Left lung (tissue), 10 donors: Measurements from ENCODE around the gene KLC1. TPM values are rescaled to one million over a fixed set of nuclear protein-coding genes. Genes with fewer than 3 reads are reported as not detected.
A peak's percentile ranks its signal among the peaks of the same experiment; 100 is the strongest.

Experiments used
- ATAC-seq: fragments of 200-7000 bp; cut with Tn5 transposase; one replicate; pipeline ENCODE4 v1.9.1; 2020; ENCODE audit warnings: moderate library complexity
- DNase-seq, 4 donors: peaks; one replicate each; pipeline ENCODE4 v3.0.0-alpha.2; 2013 to 2020
- H3K27ac ChIP-seq, 2 donors: fragments of 200-600 bp; sonication (generic) in 1 of 2; one replicate each; pipeline versions ENCODE4 v1.5.0 to v1.8.0; 2020 to 2021
- H3K27me3 ChIP-seq, 2 donors: fragments of 200-600 bp; sonication (generic) in 1 of 2; one replicate each; pipeline versions ENCODE4 v1.5.0 to v1.8.0; 2020 to 2021
- H3K36me3 ChIP-seq, 2 donors: fragments of 200-600 bp; sonication (generic) in 1 of 2; one replicate each; pipeline versions ENCODE4 v1.5.0 to v1.8.0; 2020 to 2021
- H3K4me1 ChIP-seq, 2 donors: fragments of 200-600 bp; one replicate each; pipeline ENCODE4 v1.8.0; 2021
- H3K4me3 ChIP-seq, 2 donors: fragments of 200-600 bp; sonication (generic) in 1 of 2; one replicate each; pipeline versions ENCODE4 v1.5.0 to v1.8.0; 2020 to 2021; ENCODE audit warnings: mild to moderate bottlenecking in 1 of 2
- H3K9me3 ChIP-seq, 2 donors: fragments of 200-600 bp; sonication (generic) in 1 of 2; one replicate each; pipeline versions ENCODE4 v1.5.0 to v1.8.0; 2020 to 2021
- intact Hi-C, 2 donors: fragments of 100-400 bp; cut with DNase I; formaldehyde crosslinking; loops; one replicate each; pipeline versions ENCODE4 v1.11.2 to v1.14.2; 2022
- polyA plus RNA-seq, 6 donors: library from polyadenylated mRNA; unstranded; fragments of 120-200 nt; gene quantifications; one replicate each; pipeline ENCODE4 v1.2.1, GENCODE V29; 2013; ENCODE audit not compliant: insufficient read length in 6 of 6
- total RNA-seq, 2 donors: library from RNA; stranded (reverse); fragmentation: NEBNext Ultra II Directional; extraction: Animal tissue kit (Norgen Biotek cat#: 25700); gene quantifications; one replicate each; pipeline ENCODE4 v1.2.1, GENCODE V29; 2021
- TF ChIP-seq, protein P1 (sequence below), 2 donors: fragments of 200-600 bp; sonication (generic) in 1 of 2; IDR thresholded peaks; one replicate each; pipeline versions ENCODE4 v1.5.0 to v1.8.0; 2021; ENCODE audit warnings: antibody characterized with exemption in 2 of 2
- donor health status: DM: no; HTN: yes; CAD: no.
- donor health status: DM: no; HTN: no; CAD: no.

KLC1 gene
- total and polyA plus RNA-seq, 8 donors = 126 to 185 (median 156) TPM

DNA sequence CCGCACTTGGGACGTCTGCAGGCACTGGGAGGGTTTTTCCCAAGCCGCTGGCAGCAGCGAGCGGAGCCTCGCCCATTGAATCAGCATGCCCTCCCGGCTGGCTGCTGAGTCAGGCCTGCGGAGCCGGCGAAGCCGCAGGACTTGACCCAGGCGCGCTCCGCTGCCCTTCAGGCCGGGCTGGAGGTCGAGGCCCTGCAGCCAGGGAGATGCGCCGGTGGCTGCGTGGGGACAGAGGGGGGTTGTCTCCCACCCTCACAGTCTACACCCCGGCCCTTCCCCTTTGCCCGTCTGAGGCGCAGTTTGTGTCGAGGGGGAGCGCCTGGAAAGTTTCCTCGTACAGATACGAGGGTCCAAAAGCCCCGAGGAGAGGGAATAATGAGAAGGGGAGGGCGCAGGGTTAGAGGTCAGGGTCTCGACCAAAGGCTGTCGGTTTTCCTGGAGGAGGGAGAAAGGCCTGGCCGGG, 759 bp upstream of the KLC1 start:
- peaks cover 37 to 79% of the 10 kb centered on the region in 2 donors for H3K4me1 ChIP-seq
- peak; percentile 36 to 95 (median 71) for DNase-seq
- intact Hi-C loops = no loop called here

DNA sequence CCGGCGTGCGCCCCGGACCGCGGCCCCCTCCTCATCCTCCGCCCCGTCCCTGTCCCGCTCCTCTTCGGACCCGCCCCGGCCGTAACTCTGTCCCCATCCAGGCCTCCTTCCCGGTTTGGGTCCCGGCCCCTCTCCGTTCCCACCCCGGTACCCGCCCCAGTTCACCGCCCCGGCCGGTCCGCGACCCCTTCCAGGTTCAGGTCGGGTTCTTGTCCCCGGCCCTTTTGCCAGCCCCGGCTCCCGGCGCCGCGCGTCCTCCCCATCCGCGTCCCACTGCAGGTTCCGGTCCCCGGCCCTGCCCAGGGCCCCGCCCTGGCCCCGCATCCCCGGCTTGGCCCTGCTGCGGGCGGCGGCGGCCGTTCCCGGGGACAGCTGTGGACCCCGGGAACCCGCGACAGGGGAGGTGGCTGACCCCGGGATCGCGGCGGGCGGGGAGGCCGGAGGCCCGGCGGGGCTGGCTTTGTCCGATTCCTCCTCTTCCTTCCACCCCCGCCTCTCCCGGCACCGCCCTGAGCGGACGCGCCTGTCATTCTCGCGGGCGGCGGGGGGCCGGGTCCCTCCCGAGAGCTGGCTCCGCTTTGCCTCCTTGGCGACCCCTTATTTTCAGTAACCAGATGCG, 601 bp downstream of the KLC1 start:
- Histone ChIP-seq H3K9me3 (no peaks in the 10 kb centered on the region), H3K4me3 (peak overlapping the region; percentile 87 to 100), H3K27me3 (no peaks in the 10 kb centered on the region), H3K27ac (peak overlapping the region; percentile 94 to 98), H3K36me3 (peaks cover 0 to 12% of the 10 kb centered on the region in 2 donors), H3K4me1 (peaks cover 30 to 78% of the 10 kb centered on the region in 2 donors)
- ATAC-seq (peak; percentile 35), DNase-seq (peak; percentile 31 to 91 (median 56))
- intact Hi-C loops = no loop called here
- TF ChIP-seq, protein P1, sequence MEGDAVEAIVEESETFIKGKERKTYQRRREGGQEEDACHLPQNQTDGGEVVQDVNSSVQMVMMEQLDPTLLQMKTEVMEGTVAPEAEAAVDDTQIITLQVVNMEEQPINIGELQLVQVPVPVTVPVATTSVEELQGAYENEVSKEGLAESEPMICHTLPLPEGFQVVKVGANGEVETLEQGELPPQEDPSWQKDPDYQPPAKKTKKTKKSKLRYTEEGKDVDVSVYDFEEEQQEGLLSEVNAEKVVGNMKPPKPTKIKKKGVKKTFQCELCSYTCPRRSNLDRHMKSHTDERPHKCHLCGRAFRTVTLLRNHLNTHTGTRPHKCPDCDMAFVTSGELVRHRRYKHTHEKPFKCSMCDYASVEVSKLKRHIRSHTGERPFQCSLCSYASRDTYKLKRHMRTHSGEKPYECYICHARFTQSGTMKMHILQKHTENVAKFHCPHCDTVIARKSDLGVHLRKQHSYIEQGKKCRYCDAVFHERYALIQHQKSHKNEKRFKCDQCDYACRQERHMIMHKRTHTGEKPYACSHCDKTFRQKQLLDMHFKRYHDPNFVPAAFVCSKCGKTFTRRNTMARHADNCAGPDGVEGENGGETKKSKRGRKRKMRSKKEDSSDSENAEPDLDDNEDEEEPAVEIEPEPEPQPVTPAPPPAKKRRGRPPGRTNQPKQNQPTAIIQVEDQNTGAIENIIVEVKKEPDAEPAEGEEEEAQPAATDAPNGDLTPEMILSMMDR (IDR thresholded peaks at IDR 0.05) = no peak

More for the DNA sequence above, 759 bp upstream of the KLC1 start:
- Histone ChIP-seq H3K4me3 (peak overlapping the region; percentile 87 to 100), H3K27ac (peak overlapping the region; percentile 94 to 98), H3K9me3 (no peaks in the 10 kb centered on the region), H3K36me3 (peaks cover 0 to 12% of the 10 kb centered on the region in 2 donors), H3K27me3 (no peaks in the 10 kb centered on the region)
- ATAC-seq = peak; percentile 65
- TF ChIP-seq, protein P1 (IDR thresholded peaks at IDR 0.05) = no peak

DNA sequence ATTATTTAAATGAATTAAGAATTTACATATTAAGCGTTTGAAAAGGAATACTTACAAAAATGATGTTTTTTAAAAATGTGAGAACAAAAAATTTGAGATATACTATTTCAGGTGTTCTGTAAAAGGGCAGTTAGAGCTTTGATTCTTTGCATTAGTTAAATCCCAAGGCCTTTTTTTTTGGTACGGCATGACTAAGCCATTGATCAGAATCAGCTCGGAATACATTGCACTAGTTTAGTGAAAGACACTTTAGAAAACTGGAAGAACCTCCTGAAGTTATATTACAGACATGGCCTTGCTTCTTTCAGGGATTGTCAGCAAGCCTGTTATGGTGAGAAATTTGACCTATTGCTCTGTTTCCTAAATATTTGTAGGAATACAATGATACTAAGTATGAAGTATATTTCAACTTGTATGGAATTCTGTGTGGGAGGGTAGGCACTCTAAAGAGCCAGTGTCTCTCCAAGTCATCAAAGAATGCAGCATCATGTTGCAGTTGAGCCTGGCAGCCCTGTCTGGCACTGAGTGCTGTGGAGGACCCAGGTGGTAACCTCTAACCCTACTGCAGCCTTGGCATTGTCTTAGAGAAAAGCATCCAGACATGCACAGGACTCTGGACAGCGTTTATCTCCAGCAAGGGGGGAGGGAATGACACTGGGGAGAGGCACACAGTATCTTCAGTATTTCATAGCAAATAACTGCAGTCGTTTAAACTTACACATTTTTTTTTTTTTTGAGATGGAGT, 1.5 kb downstream of the KLC1 start:
- H3K36me3 ChIP-seq = peaks cover 0 to 19% of the 10 kb centered on the region in 2 donors
- TF ChIP-seq, protein P1 (IDR thresholded peaks at IDR 0.05) = no peak
- DNase-seq = no peak
- intact Hi-C loops = no loop called here
- H3K9me3 ChIP-seq = no peaks in the 10 kb centered on the region
- H3K27me3 ChIP-seq = no peaks in the 10 kb centered on the region
- ATAC-seq = no peak
- peak overlapping the region; percentile 94 to 98 for H3K27ac ChIP-seq
- peak overlapping the region; percentile 87 to 100 for H3K4me3 ChIP-seq
- peaks cover 21 to 78% of the 10 kb centered on the region in 2 donors for H3K4me1 ChIP-seq

DNA sequence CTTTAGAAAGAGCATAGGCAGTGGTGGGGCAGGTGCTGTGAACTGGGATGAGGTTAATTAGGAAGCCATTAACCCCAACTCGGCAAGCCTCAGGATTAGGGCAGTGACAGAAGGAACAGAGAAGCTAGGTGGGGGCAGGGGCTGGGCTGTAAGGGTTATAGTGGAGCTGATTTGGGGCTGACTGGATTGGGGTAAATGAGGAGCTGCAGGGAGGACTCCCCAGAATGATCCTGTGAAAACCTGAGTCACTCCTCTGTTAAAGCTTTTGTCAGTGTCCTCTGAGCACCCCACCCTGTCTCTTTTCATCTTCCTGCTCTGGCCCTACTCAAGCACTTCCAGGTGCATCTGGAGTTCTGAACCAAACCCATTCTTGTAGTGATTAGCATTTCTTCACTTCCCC, 4.4 kb downstream of the KLC1 start:
- Histone ChIP-seq H3K27ac (no peak overlapping the region), H3K9me3 (no peaks in the 10 kb centered on the region), H3K27me3 (no peaks in the 10 kb centered on the region), H3K4me1 (peaks cover 20 to 81% of the 10 kb centered on the region in 2 donors), H3K4me3 (no peak overlapping the region), H3K36me3 (peaks cover 0 to 30% of the 10 kb centered on the region in 2 donors)
- TF ChIP-seq, protein P1 (IDR thresholded peaks at IDR 0.05) = no peak
- intact Hi-C loops = no loop called here
- ATAC-seq = no peak
- DNase-seq = no peak

DNA sequence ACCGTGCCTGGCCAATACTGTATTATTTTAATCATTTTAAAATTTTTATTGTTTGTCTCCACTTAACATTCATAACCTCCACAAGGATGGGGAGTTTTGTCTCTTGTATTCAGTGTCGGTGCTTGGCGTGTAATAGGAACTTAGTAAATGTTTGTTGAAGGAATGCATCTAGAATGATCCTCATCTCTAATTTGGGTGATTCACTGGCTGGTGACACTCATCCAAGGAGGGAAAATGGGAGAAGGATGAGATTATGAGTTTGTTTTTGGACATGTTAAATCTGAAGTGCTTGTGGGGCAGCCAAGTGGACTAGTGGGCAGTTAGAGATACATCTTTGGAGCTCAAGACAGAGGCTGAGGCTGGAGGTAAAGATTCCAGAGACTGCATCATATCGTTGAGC, 5.1 kb downstream of the KLC1 start:
- H3K9me3 ChIP-seq = no peaks in the 10 kb centered on the region
- no peak for DNase-seq
- intact Hi-C loops = no loop called here
- no peak overlapping the region for H3K27ac ChIP-seq
- peaks cover 17 to 85% of the 10 kb centered on the region in 2 donors for H3K4me1 ChIP-seq
- ATAC-seq = no peak
- H3K4me3 ChIP-seq = no peak overlapping the region
- peaks cover 0 to 30% of the 10 kb centered on the region in 2 donors for H3K36me3 ChIP-seq
- TF ChIP-seq, protein P1 (IDR thresholded peaks at IDR 0.05) = no peak
- no peaks in the 10 kb centered on the region for H3K27me3 ChIP-seq
